HG03354 (cell line): ENCODE measurements around the gene WNT1.

ENCODE experiments used
- ATAC-seq: cut with Tn5 transposase; IDR thresholded peaks from one replicate; pipeline ENCODE4 v1.9.1; 2021; ENCODE audit warnings: mild to moderate bottlenecking; ENCODE audit not compliant: unreplicated experiment, poor library complexity, severe bottlenecking

Gene WNT1

GRCh38 chr12:48958049-48958388 is 20.1 kb upstream of the WNT1 start:
- ATAC-seq = no peak

GRCh38 chr12:48960834-48961233 is 17.3 kb upstream of the WNT1 start:
- no peak for ATAC-seq

DNA sequence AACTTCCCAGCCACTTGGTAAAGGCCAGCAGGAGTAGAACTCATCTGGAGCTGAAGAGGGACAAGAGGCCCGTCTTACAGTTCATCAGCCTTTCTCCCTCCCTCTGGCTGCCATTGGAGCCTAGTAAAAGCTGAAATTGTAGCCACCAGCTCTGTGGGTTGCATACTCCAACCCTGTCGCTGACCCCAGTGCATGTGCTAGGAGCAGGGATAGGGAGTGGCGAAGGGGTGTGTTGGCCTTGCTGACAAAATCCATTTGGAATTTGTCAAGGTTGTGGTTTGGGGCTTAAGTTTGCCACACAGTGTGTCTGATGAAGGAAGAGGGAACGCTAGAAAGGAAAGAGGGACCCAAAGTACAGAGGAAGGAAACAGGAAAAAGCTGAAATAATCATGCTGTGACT is 16.8 kb upstream of the WNT1 start:
- ATAC-seq = no peak

DNA sequence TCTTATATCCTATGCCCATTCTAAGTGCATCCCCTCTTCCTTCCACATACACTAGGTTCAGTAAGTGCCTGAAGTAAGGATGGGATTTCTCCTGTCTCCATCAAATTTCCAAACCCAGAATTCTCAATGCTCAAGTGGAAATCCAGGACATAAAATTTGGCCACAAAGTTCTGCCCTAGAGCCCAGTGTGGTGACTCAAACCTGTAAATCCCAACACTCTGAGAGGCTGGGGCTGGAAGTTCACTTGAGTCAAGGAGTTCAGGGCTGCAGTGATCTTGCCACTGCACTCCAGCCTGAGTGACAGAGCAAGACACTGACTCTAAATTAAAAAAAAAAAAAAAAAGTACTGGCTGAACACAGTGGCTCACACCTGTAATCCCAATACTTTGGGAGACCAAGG is 16.3 kb upstream of the WNT1 start:
- ATAC-seq = no peak

DNA sequence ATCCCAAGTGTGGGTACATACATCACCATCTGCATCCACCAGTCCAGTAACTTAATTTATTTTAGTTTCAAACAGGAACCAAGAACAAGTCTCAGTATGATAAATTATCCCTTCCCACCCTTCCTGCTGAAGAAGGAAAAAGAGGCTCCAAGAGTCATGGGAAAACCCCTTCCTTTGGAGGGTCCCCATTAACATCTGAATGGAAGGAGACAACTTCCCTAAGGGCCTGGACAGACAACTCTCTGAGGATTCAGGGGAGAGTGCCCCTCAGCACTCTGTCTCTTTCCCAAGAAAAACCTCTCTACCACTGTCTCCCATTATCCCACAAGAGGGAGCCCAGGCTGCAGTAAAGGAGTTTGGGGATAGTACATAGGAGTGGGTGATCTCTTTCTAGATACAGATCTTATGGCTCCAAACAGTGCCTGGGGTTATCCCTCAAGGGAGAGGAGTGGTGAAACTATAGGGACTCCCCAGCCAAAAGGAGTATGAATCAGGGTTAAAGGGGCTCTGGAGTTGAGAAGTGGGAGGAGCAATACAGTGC is 12.8 kb upstream of the WNT1 start:
- ATAC-seq = no peak

DNA sequence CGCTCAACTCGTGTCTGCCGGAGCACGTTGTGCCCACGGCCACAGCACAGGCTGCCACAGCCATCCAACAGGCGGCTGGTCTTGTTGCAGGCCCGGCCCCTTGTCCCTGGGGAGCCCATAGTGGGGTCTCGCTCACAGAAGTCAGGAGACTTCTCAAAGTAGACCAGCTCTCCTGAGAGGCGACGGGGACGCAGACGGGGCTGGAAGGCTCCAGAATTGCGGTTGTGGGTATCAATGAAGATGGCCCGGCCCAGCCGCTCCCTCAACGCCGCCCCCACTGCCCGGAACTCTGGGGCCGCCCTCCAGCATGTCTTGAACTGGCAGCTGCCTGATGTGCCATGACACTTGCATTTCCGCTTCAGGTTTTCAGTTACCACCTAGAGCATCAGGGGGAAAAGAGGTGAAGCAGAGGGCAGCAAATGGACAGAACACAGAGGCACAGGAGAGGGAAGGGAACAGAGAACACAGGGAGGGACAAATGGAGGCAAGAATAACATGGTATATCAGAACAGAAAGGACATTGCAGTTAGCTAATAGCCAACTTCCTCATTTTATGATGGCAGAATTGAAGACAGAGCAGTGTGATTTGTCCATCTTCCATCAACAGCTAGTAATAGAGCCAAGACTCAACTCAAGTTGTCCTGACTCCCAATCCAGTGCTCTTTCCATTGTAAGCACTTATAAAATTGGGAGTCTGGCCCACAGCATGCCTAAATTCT is 11.8 kb upstream of the WNT1 start:
- no peak for ATAC-seq

GRCh38 chr12:48967991-48968390 is 10.1 kb upstream of the WNT1 start:
- ATAC-seq = no peak

- ATAC-seq = no peak
These were observed 9.7 kb upstream of the WNT1 start for GRCh38 chr12:48968467-48968866.

GRCh38 chr12:48969160-48969771 is 8.9 kb upstream of the WNT1 start:
- no peak for ATAC-seq

DNA sequence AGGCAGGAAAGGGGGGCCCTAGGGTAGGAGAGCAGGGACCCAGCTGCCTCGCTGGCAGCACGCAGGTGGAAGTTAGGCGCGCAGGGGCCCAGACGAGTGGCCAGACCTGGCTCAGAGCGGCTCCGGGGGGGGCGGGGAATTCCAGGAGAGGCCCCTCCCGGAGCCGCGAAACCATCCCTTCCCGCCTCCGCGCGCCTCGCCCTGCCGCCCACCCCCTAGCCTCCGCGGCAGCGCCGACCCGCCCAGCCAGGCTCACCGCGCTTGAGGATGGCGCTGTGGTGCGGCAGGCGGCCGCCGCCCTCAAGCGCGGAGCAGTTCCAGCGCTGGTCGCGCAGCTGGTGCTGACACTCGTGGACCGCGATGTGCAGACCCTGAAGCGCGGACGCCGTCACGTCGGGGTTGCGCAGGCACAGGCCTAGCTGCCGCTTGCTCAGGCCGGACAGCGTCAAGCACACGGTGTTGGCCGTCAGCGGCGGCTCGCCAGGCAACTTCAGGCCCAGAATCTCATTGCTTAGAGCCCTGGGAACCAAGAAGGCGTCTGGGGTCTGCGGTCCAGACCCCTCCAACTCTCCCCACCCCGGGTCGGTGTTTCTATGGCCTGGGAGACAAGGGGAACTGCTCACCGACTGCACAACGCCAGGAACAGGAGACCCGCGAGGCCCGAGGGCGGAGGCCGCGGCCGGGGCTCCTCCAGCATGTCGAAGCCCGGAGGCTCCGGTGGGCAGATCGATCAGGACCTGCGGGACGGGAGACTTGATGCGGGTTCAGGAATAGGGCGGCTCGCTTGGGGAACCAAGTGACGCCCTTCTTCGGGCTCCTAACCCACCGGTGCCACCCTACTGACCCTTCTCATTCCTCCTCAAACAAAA is 8.1 kb upstream of the WNT1 start:
- no peak for ATAC-seq

DNA sequence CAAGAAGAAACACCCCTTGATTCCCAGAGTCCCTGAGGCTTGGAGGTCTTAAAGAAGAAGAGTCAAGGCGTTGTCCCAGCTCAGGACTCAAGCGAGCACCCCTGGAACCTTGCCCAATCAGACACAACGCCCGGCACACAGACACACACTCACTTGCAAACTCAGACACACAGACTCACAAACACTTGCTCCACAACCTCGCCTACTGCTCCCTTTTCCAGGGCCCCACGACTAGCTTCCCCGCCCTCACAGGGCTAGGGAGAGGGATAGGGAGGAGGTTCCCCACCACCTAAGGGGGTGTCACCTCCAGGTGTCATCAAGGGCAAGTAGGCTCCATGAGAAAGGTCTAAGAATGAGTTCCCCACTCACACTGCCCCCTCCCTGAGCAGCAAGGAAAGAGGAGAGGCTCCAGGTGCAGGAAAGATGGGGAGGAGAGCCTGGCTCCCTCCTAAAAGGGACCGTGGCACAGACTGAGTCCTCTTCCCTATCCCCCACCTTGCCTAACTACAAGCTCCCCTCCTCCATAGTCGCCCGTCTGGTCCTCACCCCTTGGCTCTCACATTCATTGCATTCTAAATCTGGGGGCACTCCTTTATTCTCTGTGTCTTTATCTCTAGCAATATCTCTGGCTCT is 7.3 kb upstream of the WNT1 start:
- no peak for ATAC-seq

DNA sequence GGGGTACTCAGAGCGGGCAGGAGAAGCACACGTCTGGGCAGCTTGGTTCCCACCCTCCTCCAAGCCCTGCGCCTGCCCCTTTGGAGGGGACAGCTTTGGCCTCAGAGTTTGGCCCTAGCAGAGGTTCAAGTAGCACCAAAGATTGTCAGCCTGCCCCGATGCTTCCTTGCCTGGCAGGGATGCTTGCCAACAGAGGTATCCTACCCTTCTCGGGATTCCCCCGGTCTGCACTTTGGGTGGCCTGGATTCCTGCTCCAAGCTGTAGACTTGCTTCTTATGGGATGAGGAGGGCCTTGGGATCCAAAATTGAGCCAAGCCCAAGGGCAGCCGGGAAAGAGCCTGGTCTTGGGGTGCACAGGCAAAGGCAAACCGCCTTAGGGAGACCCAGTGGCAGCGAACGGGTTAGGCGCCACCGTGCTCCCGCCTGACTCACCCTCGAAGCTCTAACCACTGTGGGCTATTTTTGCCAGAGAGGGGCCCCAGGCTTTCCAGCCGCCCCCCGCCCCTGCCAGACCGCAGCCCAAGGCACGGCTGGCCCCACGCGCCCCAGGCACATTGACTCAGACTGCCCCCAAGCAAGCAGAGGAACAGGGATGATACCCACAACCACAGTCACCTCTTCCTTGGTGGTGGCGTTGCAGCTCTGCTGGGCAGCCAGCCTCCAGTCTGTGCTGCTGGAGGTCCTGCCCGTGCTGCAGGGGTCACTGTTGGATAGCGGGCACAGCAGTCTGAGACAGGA is 5.7 kb upstream of the WNT1 start:
- ATAC-seq = no peak

- ATAC-seq = no peak
These were observed 5.1 kb upstream of the WNT1 start for GRCh38 chr12:48972952-48973483.

DNA sequence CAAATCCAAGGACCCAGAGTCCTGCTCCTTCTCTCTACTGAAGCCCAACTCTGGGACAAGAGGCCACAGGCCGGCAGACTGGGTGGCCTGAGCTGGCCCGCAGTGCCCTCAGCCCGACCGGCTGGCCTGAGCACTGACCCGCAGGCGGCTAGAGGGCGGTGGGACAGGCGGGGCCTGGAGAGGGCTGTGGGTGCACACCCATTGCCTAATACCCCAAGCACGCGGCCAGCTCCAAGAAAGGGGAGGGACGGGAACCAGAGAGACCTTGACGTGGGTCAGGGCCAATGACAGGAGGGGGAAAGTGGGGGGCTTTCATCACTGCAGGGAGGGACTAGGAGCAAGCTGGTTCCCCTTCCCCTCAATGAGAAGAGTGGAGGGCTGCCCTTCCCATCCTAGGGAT is 4.6 kb upstream of the WNT1 start:
- ATAC-seq = no peak

DNA sequence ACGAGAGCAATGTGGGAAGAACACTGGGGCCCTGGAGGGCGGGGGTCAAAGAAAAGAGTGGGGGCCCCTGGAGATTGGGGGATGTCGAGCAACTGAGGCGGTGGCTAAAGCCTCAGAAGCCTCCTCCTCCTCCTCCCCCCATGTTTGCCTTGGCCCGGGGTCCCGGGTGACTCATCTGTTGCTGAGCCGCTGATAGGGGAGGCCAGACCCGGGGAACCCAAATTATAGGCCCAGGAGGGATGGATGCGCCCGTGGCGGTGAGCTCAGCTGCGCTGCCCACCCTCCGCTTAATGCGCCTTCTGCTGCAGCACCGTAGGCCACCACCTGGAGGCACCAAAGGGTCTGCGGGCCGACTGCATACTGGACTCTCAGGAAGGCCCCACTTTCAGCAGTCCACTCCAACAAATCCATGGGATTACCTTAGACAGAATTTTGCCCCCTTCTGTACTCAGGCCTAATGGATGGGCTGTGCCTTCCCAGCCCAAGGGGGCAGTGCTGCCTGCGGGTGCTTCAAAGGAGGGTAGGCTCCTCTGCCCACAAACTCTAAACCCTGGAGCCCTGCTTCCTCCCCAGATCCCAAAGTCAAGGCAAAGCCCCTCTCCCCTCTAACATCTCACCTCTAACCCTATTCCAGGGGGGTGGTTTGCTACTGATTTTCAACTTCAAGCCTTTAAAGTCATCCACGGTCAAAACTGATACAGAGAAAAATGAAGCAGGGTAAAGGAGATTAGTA is 4.0 kb upstream of the WNT1 start:
- ATAC-seq = no peak

GRCh38 chr12:48977290-48978281 is 536 bp upstream of the WNT1 start:
- ATAC-seq = peak; percentile 63

GRCh38 chr12:48978741-48979601 is 849 bp downstream of the WNT1 start:
- ATAC-seq = no peak
